Glutamatergic neuron (in vitro differentiated cells): ENCODE data around the gene MAD2L1BP. TPM values are rescaled to one million over a fixed set of nuclear protein-coding genes. Genes with fewer than 3 reads are reported as not detected.
A peak's percentile ranks its signal among the peaks of the same experiment; 100 is the strongest.
"Not testable (repeated sequence)": the region's sequence is repeated elsewhere in the genome, so short reads cannot be mapped to it uniquely, and the experiment has no call there.

Source experiments
- DNase-seq: peaks from one replicate; pipeline ENCODE4 v3.0.0; 2022
- H3K27ac Mint-ChIP-seq: one replicate; pipeline ENCODE4 v1.8.0; 2020; ENCODE audit warnings: mild to moderate bottlenecking, mixed read lengths, inconsistent platforms; ENCODE audit not compliant: unreplicated experiment
- H3K27me3 Mint-ChIP-seq: one replicate; pipeline ENCODE4 v1.8.0; 2020; ENCODE audit warnings: mild to moderate bottlenecking, moderate library complexity, mixed read lengths, inconsistent platforms; ENCODE audit not compliant: unreplicated experiment
- H3K36me3 Mint-ChIP-seq: one replicate; pipeline ENCODE4 v1.8.0; 2020; ENCODE audit warnings: mild to moderate bottlenecking, mixed read lengths, inconsistent platforms; ENCODE audit not compliant: unreplicated experiment
- H3K4me1 Mint-ChIP-seq: one replicate; pipeline ENCODE4 v1.8.0; 2020; ENCODE audit warnings: mild to moderate bottlenecking, low read depth, mixed read lengths, inconsistent platforms; ENCODE audit not compliant: unreplicated experiment
- H3K4me3 Mint-ChIP-seq: one replicate; pipeline ENCODE4 v1.8.0; 2020; ENCODE audit warnings: mild to moderate bottlenecking, mixed read lengths, inconsistent platforms; ENCODE audit not compliant: unreplicated experiment
- H3K9me3 Mint-ChIP-seq: one replicate; pipeline ENCODE4 v1.8.0; 2020; ENCODE audit warnings: mild to moderate bottlenecking, moderate library complexity, mixed read lengths, inconsistent platforms; ENCODE audit not compliant: unreplicated experiment
- CTCF ChIP-seq: fragments of 200-600 bp; sonication (generic); IDR thresholded peaks from one replicate; pipeline ENCODE4 v1.5.0; 2021; ENCODE audit not compliant: partially characterized antibody, unreplicated experiment
- total RNA-seq: library from RNA; stranded (reverse); fragmentation: NEBNext Ultra II Directional; extraction: Animal tissue kit (Norgen Biotek cat#: 25700); gene quantifications from one replicate; pipeline ENCODE4 v1.2.1, GENCODE V29; 2021; ENCODE audit not compliant: unreplicated experiment

MAD2L1BP gene
- total RNA-seq, 1 donor from 2014 or later = 38.8 TPM

- Mint-ChIP-seq H3K27me3 (peaks cover 10% of the 10 kb centered on the region), H3K4me3 (peak within 1 kb of the TSS; percentile 99), H3K4me1 (peaks cover 16% of the 10 kb centered on the region), H3K27ac (peak within 1 kb of the TSS; percentile 98), H3K36me3 (no peaks in the 10 kb centered on the region), H3K9me3 (peaks cover 11% of the 10 kb centered on the region)
- peak; percentile 99 for DNase-seq
- no peak for TF ChIP-seq CTCF
Measured at GRCh38 chr6:43629104-43629504, 6.5 kb upstream of the MAD2L1BP start, which contains the start of gene GTPBP2. TSS of gene GTPBP2 (minus strand) at chr6:43629264. CDS start at chr6:43629162, 102 bp downstream.

DNA sequence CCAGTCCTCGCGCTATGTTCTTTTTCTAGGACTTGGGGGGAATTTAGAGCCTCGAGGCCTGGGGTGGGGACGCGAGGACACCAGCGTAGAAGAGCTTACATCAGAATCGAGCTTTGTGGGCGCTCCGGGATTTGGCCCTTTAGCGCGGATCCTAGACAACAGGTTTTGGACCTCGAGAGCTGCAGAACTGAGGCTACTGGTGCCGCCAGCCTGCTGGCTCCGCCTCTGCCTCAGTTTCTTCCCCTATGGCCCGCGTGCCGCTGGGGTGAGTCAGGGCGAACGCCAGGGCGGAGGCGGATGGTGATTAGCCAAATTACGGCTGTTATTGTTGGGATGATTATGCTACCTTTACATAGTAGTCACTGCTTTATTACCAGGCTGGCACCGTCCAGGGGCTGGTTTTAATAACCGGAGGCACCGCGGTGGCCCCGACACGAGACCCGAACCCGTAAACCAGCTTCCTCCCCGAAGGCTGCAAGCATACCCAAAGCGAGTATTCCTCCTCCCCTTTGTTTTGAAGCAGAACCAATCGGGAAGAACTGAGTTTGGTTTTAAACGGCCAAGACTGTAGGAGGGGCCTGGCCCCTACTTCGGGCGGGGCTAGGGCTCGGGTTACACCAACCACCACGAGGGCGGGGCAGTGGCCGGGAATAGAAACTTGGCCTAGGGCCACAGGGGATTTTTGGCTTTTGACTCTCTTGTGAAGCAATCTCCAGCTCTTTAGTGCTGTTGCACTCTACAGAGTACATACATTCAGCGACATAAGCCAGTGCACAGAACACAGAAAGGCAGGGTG, 5.9 kb upstream of the MAD2L1BP start:
- peak; percentile 90 for DNase-seq
- no peak for TF ChIP-seq CTCF
- H3K36me3 Mint-ChIP-seq = no peaks in the 10 kb centered on the region
- H3K27ac Mint-ChIP-seq = peak overlapping the region; percentile 98
- H3K4me3 Mint-ChIP-seq = peak overlapping the region; percentile 96
- H3K9me3 Mint-ChIP-seq = peaks cover 11% of the 10 kb centered on the region
- peaks cover 16% of the 10 kb centered on the region for H3K4me1 Mint-ChIP-seq
- H3K27me3 Mint-ChIP-seq = peaks cover 11% of the 10 kb centered on the region

DNA sequence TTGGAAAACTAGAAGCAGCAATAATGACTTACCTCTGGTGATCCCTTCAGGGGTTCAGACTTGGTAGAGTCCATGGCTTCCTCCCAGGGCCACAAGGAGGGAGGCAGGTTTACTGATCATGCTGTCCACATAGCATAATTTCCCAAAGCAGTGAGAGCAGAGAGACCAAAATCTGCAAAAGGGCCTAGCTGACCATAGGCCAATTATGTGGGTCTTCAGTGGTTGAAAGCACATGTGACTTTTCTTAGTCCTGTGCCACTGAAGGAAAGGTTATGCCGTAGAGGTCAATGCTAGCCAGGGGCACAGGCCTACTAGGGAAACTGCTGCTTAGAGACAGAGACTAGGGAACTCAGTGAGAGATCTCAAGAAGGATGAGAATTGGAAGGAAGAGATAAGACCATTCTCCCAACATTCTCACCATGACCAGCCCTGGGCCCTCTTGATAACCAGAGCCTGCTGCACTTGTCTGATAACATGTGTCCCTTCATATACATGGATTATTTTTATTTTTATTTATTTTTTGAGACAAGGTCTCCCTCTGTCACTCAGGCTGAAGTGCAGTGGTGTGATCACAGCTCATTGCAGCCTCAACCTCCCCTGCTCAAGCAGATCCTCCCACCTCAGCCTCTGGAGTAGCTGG, 4.5 kb upstream of the MAD2L1BP start:
- H3K36me3 Mint-ChIP-seq = no peaks in the 10 kb centered on the region
- peak overlapping the region; percentile 98 for H3K27ac Mint-ChIP-seq
- peaks cover 15% of the 10 kb centered on the region for H3K9me3 Mint-ChIP-seq
- no peak for DNase-seq
- peak overlapping the region; percentile 72 for H3K4me3 Mint-ChIP-seq
- H3K4me1 Mint-ChIP-seq = peaks cover 15% of the 10 kb centered on the region
- TF ChIP-seq CTCF = no peak
- peaks cover 10% of the 10 kb centered on the region for H3K27me3 Mint-ChIP-seq

DNA sequence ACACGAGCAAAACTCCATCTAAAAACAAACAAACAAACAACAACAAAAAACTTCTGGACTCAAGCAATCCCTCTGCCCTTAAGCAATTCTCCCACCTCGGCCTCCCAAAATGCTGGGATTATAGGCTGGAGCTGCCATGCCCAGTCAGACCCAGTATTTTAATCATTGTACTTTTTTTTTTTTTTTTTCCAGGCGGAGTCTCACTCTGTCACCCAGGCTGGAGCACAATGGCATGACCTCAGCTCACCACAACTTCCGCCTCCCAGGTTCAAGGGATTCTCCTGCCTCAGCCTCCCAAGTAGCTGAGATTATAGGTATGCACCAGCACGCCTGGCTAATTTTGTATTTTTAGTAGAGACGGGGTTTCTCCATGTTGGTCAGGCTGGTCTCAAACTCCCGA, 2.6 kb upstream of the MAD2L1BP start:
- DNase-seq, H3K27me3 Mint-ChIP-seq, H3K4me3 Mint-ChIP-seq, H3K27ac Mint-ChIP-seq, H3K36me3 Mint-ChIP-seq: not testable (repeated sequence)
- peaks cover 15% of the 10 kb centered on the region for H3K4me1 Mint-ChIP-seq
- peaks cover 15% of the 10 kb centered on the region for H3K9me3 Mint-ChIP-seq

- Mint-ChIP-seq H3K9me3 (peaks cover 12% of the 10 kb centered on the region), H3K4me3 (peak overlapping the region; percentile 97), H3K36me3 (peaks cover 5% of the 10 kb centered on the region), H3K27ac (peak overlapping the region; percentile 97), H3K4me1 (peaks cover 13% of the 10 kb centered on the region), H3K27me3 (peaks cover 8% of the 10 kb centered on the region)
- DNase-seq = no peak
- no peak for TF ChIP-seq CTCF
Measured at GRCh38 chr6:43634702-43635303, 837 bp upstream of the MAD2L1BP start.
